Duodenal mucosa (tissue), 2 donors: ENCODE results near the gene PPM1H.

Source experiments
- H3K27ac ChIP-seq: one replicate; pipeline ENCODE4 v1.7.0; 2013; ENCODE audit warnings: low read depth, low read length
- H3K27me3 ChIP-seq, 2 donors: one replicate each; pipeline ENCODE4 v1.7.0; 2013; ENCODE audit warnings: low read length in 2 of 2, control low read depth in 1 of 2; ENCODE audit not compliant: insufficient read depth in 2 of 2, control insufficient read depth in 1 of 2
- H3K36me3 ChIP-seq, 2 donors: one replicate each; pipeline ENCODE4 v1.7.0; 2013; ENCODE audit warnings: low read length in 2 of 2, control low read depth in 1 of 2; ENCODE audit not compliant: insufficient read depth in 2 of 2, control insufficient read depth in 1 of 2
- H3K4me1 ChIP-seq, 2 donors: one replicate each; pipeline ENCODE4 v1.7.0; 2013; ENCODE audit warnings: low read length in 2 of 2, control low read depth in 1 of 2; ENCODE audit not compliant: insufficient read depth in 2 of 2, control insufficient read depth in 1 of 2
- H3K4me3 ChIP-seq, 2 donors: one replicate each; pipeline ENCODE4 v1.7.0; 2013; ENCODE audit warnings: low read length in 2 of 2, low read depth in 1 of 2
- H3K9ac ChIP-seq, 2 donors: one replicate each; pipeline ENCODE4 v1.7.0; 2013; ENCODE audit warnings: low read length in 2 of 2, low read depth in 1 of 2
- H3K9me3 ChIP-seq, 2 donors: one replicate each; pipeline ENCODE4 v1.7.0; 2013; ENCODE audit warnings: low read length in 2 of 2, control low read depth in 1 of 2; ENCODE audit not compliant: control insufficient read depth in 1 of 2

PPM1H gene

GRCh38 chr12:62789851-62790250, 145.1 kb downstream of the PPM1H start:
- Histone ChIP-seq H3K9me3 (no peaks in the 10 kb centered on the region), H3K27me3 (no peaks in the 10 kb centered on the region), H3K4me3 (no peak overlapping the region), H3K4me1 (peaks cover 0 to 12% of the 10 kb centered on the region in 2 donors), H3K9ac (no peak overlapping the region), H3K27ac (no peak overlapping the region), H3K36me3 (no peaks in the 10 kb centered on the region)

DNA sequence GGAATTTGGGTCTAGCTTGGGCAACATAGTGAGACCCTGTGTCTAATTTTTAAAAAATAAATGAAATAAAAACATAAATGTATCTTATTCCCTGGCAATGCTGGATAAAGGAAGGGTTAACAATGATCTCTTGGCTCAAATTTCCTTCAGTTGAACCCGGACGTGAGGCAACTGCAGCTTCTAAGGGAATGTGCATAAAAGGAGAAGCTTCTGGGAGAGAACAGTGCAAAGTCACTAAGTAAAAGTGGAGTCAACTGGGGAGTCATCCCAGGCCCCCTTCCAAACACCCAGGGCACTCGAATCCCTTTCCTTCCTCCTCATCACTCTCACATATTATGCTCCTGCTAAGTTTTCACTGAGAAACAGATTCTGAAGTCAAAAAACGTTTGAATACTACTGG, 147.3 kb downstream of the PPM1H start:
- H3K4me1 ChIP-seq = peaks cover 0 to 9% of the 10 kb centered on the region in 2 donors

DNA sequence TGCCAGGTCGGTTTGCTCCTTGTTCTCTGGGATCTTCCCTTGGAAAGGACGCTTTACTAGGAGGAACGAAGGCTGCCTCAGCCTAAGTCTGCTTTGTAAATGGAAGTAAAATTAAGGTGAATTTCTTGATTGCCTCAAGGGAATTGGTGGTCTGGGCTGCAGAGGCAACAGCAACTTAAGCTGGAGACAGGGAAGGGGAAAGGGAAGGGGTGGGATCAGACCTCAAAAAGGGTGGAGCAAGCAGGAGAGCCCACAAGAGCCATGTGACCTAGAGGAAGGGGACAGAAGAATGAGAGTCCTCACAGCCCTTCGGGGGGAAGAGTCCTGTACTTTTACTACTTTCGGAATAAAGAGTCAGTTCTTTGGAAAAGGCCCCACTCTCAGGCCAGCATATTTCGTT, 147.9 kb downstream of the PPM1H start:
- no peaks in the 10 kb centered on the region for H3K27me3 ChIP-seq
- no peaks in the 10 kb centered on the region for H3K9me3 ChIP-seq
- H3K4me3 ChIP-seq = no peak overlapping the region
- H3K36me3 ChIP-seq = no peaks in the 10 kb centered on the region
- no peak overlapping the region for H3K27ac ChIP-seq
- H3K4me1 ChIP-seq = peaks cover 0 to 9% of the 10 kb centered on the region in 2 donors
- no peak overlapping the region for H3K9ac ChIP-seq

More for the DNA sequence above, 147.3 kb downstream of the PPM1H start:
- H3K36me3 ChIP-seq = no peaks in the 10 kb centered on the region
- no peak overlapping the region for H3K27ac ChIP-seq
- no peak overlapping the region for H3K4me3 ChIP-seq
- no peaks in the 10 kb centered on the region for H3K27me3 ChIP-seq
- no peaks in the 10 kb centered on the region for H3K9me3 ChIP-seq
- no peak overlapping the region for H3K9ac ChIP-seq

DNA sequence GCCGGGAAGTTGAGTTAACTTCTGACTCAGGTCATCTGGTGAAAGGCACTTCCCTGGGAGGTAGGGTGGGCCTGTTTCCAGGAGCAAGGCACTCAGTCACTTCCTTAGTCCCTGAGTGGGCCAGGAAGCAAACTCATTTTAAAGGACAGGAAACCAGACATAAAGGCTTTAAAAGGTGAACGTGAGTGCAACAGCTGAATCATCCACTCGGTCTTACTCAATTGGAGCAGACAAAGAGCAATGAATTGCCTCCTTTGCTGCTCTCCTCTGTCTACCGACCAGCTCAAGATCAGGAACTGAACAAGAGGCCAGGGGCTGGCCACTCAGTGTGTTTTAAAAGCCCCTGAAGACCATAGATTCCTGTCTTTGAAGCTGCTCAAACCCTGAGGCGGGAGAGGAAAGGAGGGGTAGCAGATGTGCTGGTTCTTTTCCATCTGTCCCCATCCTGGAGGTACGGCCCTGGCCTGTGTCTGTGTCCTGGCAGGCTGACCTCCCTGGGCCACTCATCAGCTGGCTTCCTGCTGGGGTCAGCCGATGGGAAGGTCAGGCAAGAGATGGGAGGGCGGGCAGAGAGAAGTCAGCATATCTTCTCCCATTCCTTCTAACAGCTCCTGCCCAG, 148.9 kb downstream of the PPM1H start:
- no peak overlapping the region for H3K27ac ChIP-seq
- no peak overlapping the region for H3K9ac ChIP-seq
- H3K4me3 ChIP-seq = no peak overlapping the region

GRCh38 chr12:62784576-62784975, 150.4 kb downstream of the PPM1H start:
- Histone ChIP-seq H3K36me3 (no peaks in the 10 kb centered on the region), H3K9me3 (no peaks in the 10 kb centered on the region), H3K27ac (no peak overlapping the region), H3K9ac (no peak overlapping the region), H3K4me3 (no peak overlapping the region), H3K4me1 (peaks cover 0 to 9% of the 10 kb centered on the region in 2 donors), H3K27me3 (no peaks in the 10 kb centered on the region)

More for the DNA sequence above, 148.9 kb downstream of the PPM1H start:
- Histone ChIP-seq H3K27me3 (no peaks in the 10 kb centered on the region), H3K36me3 (no peaks in the 10 kb centered on the region), H3K4me1 (peaks cover 0 to 9% of the 10 kb centered on the region in 2 donors), H3K9me3 (no peaks in the 10 kb centered on the region)

GRCh38 chr12:62783881-62784280, 151.1 kb downstream of the PPM1H start:
- Histone ChIP-seq H3K27me3 (no peaks in the 10 kb centered on the region), H3K4me3 (no peak overlapping the region), H3K36me3 (no peaks in the 10 kb centered on the region), H3K9me3 (no peaks in the 10 kb centered on the region), H3K9ac (no peak overlapping the region), H3K27ac (no peak overlapping the region), H3K4me1 (peaks cover 0 to 9% of the 10 kb centered on the region in 2 donors)

GRCh38 chr12:62781136-62781880, 153.6 kb downstream of the PPM1H start:
- Histone ChIP-seq H3K9ac (no peak overlapping the region), H3K27ac (no peak overlapping the region), H3K36me3 (no peaks in the 10 kb centered on the region), H3K27me3 (no peaks in the 10 kb centered on the region), H3K4me3 (no peak overlapping the region), H3K4me1 (peaks cover 0 to 7% of the 10 kb centered on the region in 2 donors), H3K9me3 (no peaks in the 10 kb centered on the region)

DNA sequence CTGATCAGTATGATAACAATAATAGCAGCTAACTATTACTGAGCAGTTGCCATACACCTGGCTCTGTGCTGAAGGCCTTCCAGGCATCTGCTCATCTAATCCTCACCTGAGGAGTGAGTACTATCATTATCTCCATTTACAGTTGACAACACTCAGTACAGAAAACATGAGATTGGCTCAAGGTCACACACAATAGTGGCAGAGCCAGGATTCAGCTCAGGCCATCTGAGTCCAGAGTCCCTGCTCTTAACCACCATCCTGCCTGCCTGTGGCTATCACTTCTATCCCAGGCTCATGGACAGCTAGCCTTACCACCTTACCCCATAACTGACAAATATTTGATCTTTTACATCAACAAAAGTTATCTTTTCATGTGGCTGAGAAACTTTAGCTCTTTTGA, 155.5 kb downstream of the PPM1H start:
- no peaks in the 10 kb centered on the region for H3K9me3 ChIP-seq
- H3K27me3 ChIP-seq = no peaks in the 10 kb centered on the region
- no peak overlapping the region for H3K4me3 ChIP-seq
- H3K27ac ChIP-seq = no peak overlapping the region
- H3K9ac ChIP-seq = no peak overlapping the region
- no peaks in the 10 kb centered on the region for H3K36me3 ChIP-seq
- no peaks in the 10 kb centered on the region for H3K4me1 ChIP-seq

GRCh38 chr12:62778187-62778586, 156.8 kb downstream of the PPM1H start:
- no peaks in the 10 kb centered on the region for H3K36me3 ChIP-seq
- no peaks in the 10 kb centered on the region for H3K27me3 ChIP-seq
- H3K4me3 ChIP-seq = no peak overlapping the region
- no peak overlapping the region for H3K9ac ChIP-seq
- H3K9me3 ChIP-seq = no peaks in the 10 kb centered on the region
- no peak overlapping the region for H3K27ac ChIP-seq
- H3K4me1 ChIP-seq = no peaks in the 10 kb centered on the region

GRCh38 chr12:62776997-62777396, 158.0 kb downstream of the PPM1H start:
- no peak overlapping the region for H3K27ac ChIP-seq
- no peaks in the 10 kb centered on the region for H3K36me3 ChIP-seq
- H3K4me3 ChIP-seq = no peak overlapping the region

More at GRCh38 chr12:62776997-62777396, 158.0 kb downstream of the PPM1H start:
- H3K9me3 ChIP-seq = no peaks in the 10 kb centered on the region
- no peak overlapping the region for H3K9ac ChIP-seq
- H3K27me3 ChIP-seq = no peaks in the 10 kb centered on the region
- no peaks in the 10 kb centered on the region for H3K4me1 ChIP-seq
